ENCODE results near the gene HNRNPM. TPM values are rescaled to one million over a fixed set of nuclear protein-coding genes. Genes with fewer than 3 reads are reported as not detected.
A peak's percentile ranks its signal among the peaks of the same experiment; 100 is the strongest.

Gene HNRNPM
- total RNA-seq, 1 experiment from 2014 or later: 298 TPM

GRCh38 chr19:8396563-8397203 lies 48.1 kb upstream of the HNRNPM start:
- H3K4me2 ChIP-seq (ENCODE audit: low read length): no peak overlapping the region
- no TSS peak for BruUV-seq (replicated peaks)
- H3K27me3 ChIP-seq (ENCODE audit: insufficient read depth, low read length): no peaks in the 10 kb centered on the region
- DNase-seq (ENCODE audit: low read depth, low spot score): no peak
- no peaks in the 10 kb centered on the region for H4K20me1 ChIP-seq (ENCODE audit: insufficient read depth)
- H3K4me1 ChIP-seq (ENCODE audit: control insufficient read depth in 1 of 2, insufficient read depth in 2 of 2, low read length in 2 of 2): peaks cover 3 to 15% of the 10 kb centered on the region in 2 experiments; a peak in 2 of 4 replicates
- peak overlapping the region; percentile 29; the same call in 1 of the 2 replicates for H3K27ac ChIP-seq (ENCODE audit: low read depth, low read length)
- no peaks in the 10 kb centered on the region for H3K9me2 ChIP-seq (ENCODE audit: insufficient read depth)
- intact Hi-C loops (cut with micrococcal nuclease): loop anchor here (1.0 to 2.0 kb wide), 2 partner anchors 42 to 50 kb away; no protein-coding TSS in a partner anchor
- H3K9me3 ChIP-seq (ENCODE audit: control insufficient read depth in 1 of 2, insufficient read depth in 1 of 2, low read depth in 1 of 2, low read length in 2 of 2): no peaks in the 10 kb centered on the region
- H3K79me2 ChIP-seq (ENCODE audit: insufficient read depth, low read length): peaks cover 68% of the 10 kb centered on the region
- no peak overlapping the region for H2AFZ ChIP-seq (ENCODE audit: low read depth, low read length, poor library complexity, severe bottlenecking)
- CTCF ChIA-PET: interaction anchor here (1.0 kb wide), 1 partner anchor 42 kb away, joined by 5 read pairs; no protein-coding TSS in a partner anchor
- RAD21 ChIA-PET (ENCODE audit: low non-redundant PET in 1 of 2, low total read pairs in 2 of 2, uncharacterized antibody in 2 of 2, unreplicated experiment in 2 of 2): no interaction called here
- TF ChIP-seq CTCF (IDR thresholded peaks at IDR 0.05 in 2 of 3, conservative IDR thresholded peaks at IDR 0.05 in 1 of 3; ENCODE audit: borderline replicate concordance in 1 of 3, insufficient read depth in 1 of 3, low read depth in 2 of 3, low read length in 2 of 3) (peak in 2 of 3 experiments; percentile 75 to 86; a peak in 5 of 6 replicates), FOSL1 (IDR thresholded peaks at IDR 0.05; ENCODE audit: low read depth) (no peak), EZH2phosphoT487 (IDR thresholded peaks at IDR 0.05; ENCODE audit: borderline replicate concordance) (no peak)
- H3K9ac ChIP-seq (ENCODE audit: low read length): no peak overlapping the region
- H3K4me3 ChIP-seq (replicated peaks in 1 of 2; ENCODE audit: low read depth in 1 of 2, low read length in 2 of 2): no peak overlapping the region
- ATAC-seq: peak; percentile 97
- peaks cover 0 to under 1% of the 10 kb centered on the region in 2 experiments; a peak in 2 of 4 replicates for H3K36me3 ChIP-seq (ENCODE audit: control insufficient read depth in 1 of 2, insufficient read depth in 2 of 2, low read length in 2 of 2)
- POLR2A ChIA-PET: interaction anchor here (1.0 kb wide), 1 partner anchor 41 kb away, joined by 4 read pairs; no protein-coding TSS in a partner anchor

GRCh38 chr19:8397271-8397670 lies 47.5 kb upstream of the HNRNPM start:
- ATAC-seq (no peak), DNase-seq (ENCODE audit: low read depth, low spot score) (no peak)
- Histone ChIP-seq H3K4me3 (replicated peaks in 1 of 2; ENCODE audit: low read depth in 1 of 2, low read length in 2 of 2) (no peak overlapping the region), H3K79me2 (ENCODE audit: insufficient read depth, low read length) (peaks cover 62% of the 10 kb centered on the region), H3K4me2 (ENCODE audit: low read length) (no peak overlapping the region), H3K9ac (ENCODE audit: low read length) (no peak overlapping the region), H3K4me1 (ENCODE audit: control insufficient read depth in 1 of 2, insufficient read depth in 2 of 2, low read length in 2 of 2) (peaks cover 3 to 10% of the 10 kb centered on the region in 2 experiments; a peak in 2 of 4 replicates), H2AFZ (ENCODE audit: low read depth, low read length, poor library complexity, severe bottlenecking) (no peak overlapping the region), H3K27me3 (ENCODE audit: insufficient read depth, low read length) (no peaks in the 10 kb centered on the region), H4K20me1 (ENCODE audit: insufficient read depth) (no peaks in the 10 kb centered on the region), H3K9me2 (ENCODE audit: insufficient read depth) (no peaks in the 10 kb centered on the region), H3K27ac (ENCODE audit: low read depth, low read length) (peak overlapping the region; percentile 29; the same call in 1 of the 2 replicates), H3K9me3 (ENCODE audit: control insufficient read depth in 1 of 2, insufficient read depth in 1 of 2, low read depth in 1 of 2, low read length in 2 of 2) (no peaks in the 10 kb centered on the region), H3K36me3 (ENCODE audit: control insufficient read depth in 1 of 2, insufficient read depth in 2 of 2, low read length in 2 of 2) (peaks cover 0 to 4% of the 10 kb centered on the region in 2 experiments; a peak in 2 of 4 replicates)
- intact Hi-C loops (cut with micrococcal nuclease): loop anchor here (2.0 kb wide), 1 partner anchor 50 kb away; no protein-coding TSS in a partner anchor
- ChIA-PET CTCF (no interaction called here), RAD21 (ENCODE audit: low non-redundant PET in 1 of 2, low total read pairs in 2 of 2, uncharacterized antibody in 2 of 2, unreplicated experiment in 2 of 2) (no interaction called here), POLR2A (no interaction called here)
- no TSS peak for BruUV-seq (replicated peaks)
- TF ChIP-seq EZH2phosphoT487 (IDR thresholded peaks at IDR 0.05; ENCODE audit: borderline replicate concordance) (no peak), ZFX (IDR thresholded peaks at IDR 0.05) (no peak), ZBTB33 (IDR thresholded peaks at IDR 0.05; ENCODE audit: extremely low read depth, insufficient replicate concordance, low read length) (no peak), MAX (IDR thresholded peaks at IDR 0.05) (no peak), SP1 (IDR thresholded peaks at IDR 0.05; ENCODE audit: low read depth) (no peak), REST (IDR thresholded peaks at IDR 0.05; ENCODE audit: low read depth) (no peak), ZNF274 (IDR thresholded peaks at IDR 0.05; ENCODE audit: low read depth, low read length) (no peak), JUND (IDR thresholded peaks at IDR 0.05) (no peak)

Data from HCT116 (cell line).